HepG2 (cell line): ENCODE measurements around the gene LANCL1. TPM values are rescaled to one million over a fixed set of nuclear protein-coding genes. Genes with fewer than 3 reads are reported as not detected.
A peak's percentile ranks its signal among the peaks of the same experiment; 100 is the strongest.

Experiments used
- CREB1 ChIP-seq, 2 experiments: fragments of 450-650 bp in 1 of 2; IDR thresholded peaks; 2 replicates each; pipeline ENCODE4 v1.6.1; 2016 to 2017; ENCODE audit warnings: control low read depth in 1 of 2, mild to moderate bottlenecking in 1 of 2, missing compliant biosample characterization in 1 of 2, missing genetic modification characterization in 1 of 2
- HDAC1 ChIP-seq: sonication (generic); formaldehyde crosslinking; IDR thresholded peaks from 2 replicates; pipeline ENCODE4 v1.5.1; 2020; ENCODE audit warnings: mild to moderate bottlenecking, missing genetic modification reagents
- HNRNPLL ChIP-seq: fragments of 200-400 bp; formaldehyde crosslinking; IDR thresholded peaks from 2 replicates; pipeline ENCODE4 v1.6.1; 2017; ENCODE audit warnings: mild to moderate bottlenecking, low read depth, low read length; ENCODE audit not compliant: poor library complexity, severe bottlenecking
- KDM6A ChIP-seq: IDR thresholded peaks from 2 replicates; pipeline ENCODE4 v1.6.1; 2016; ENCODE audit warnings: low read depth
- MIER3 ChIP-seq: IDR thresholded peaks from 2 replicates; pipeline ENCODE4 v1.6.1; 2016; ENCODE audit warnings: missing compliant biosample characterization, borderline replicate concordance
- NFATC3 ChIP-seq: sonication (generic); formaldehyde crosslinking; IDR thresholded peaks from 2 replicates; pipeline ENCODE4 v1.5.1; 2020; ENCODE audit warnings: mild to moderate bottlenecking, missing genetic modification reagents
- NFE2L2 ChIP-seq: fragments of 150-350 bp; IDR thresholded peaks from 2 replicates; pipeline ENCODE4 v1.6.1; 2014; ENCODE audit warnings: low read length
- SUZ12 ChIP-seq: fragments of 150-350 bp; IDR thresholded peaks from 2 replicates; pipeline ENCODE4 v1.6.1; 2014; ENCODE audit warnings: low read depth, low read length
- ZNF350 ChIP-seq: sonication (generic); formaldehyde crosslinking; IDR thresholded peaks from 2 replicates; pipeline ENCODE4 v1.4.0; 2020; ENCODE audit warnings: mild to moderate bottlenecking, low read depth, missing genetic modification reagents, borderline replicate concordance
- ZNF589 ChIP-seq: sonication (generic); formaldehyde crosslinking; conservative IDR thresholded peaks from 2 replicates; pipeline ENCODE4 v1.8.0; 2022; ENCODE audit warnings: mild to moderate bottlenecking, moderate library complexity, missing genetic modification reagents
- ZNF703 ChIP-seq: sonication (generic); formaldehyde crosslinking; IDR thresholded peaks from 2 replicates; pipeline ENCODE4 v1.5.1; 2020; ENCODE audit warnings: missing genetic modification reagents, mild to moderate bottlenecking, moderate library complexity, borderline replicate concordance
- ZNF713 ChIP-seq: sonication (generic); formaldehyde crosslinking; IDR thresholded peaks from 2 replicates; pipeline ENCODE4 v1.4.0; 2020; ENCODE audit warnings: mild to moderate bottlenecking, missing genetic modification reagents
- ZNF772 ChIP-seq: sonication (generic); formaldehyde crosslinking; IDR thresholded peaks from 2 replicates; pipeline ENCODE4 v1.5.0; 2020; ENCODE audit warnings: mild to moderate bottlenecking, missing genetic modification reagents
- polyA plus RNA-seq, 8 experiments: library from polyadenylated mRNA; depleted of rRNA in 3 of 8; stranded (reverse) in 7 of 8; unstranded in 1 of 8; fragments of >200 nt; fragmentation: Illumina TruSeq in 4 of 8; extraction: Trizol in 4 of 8; gene quantifications; 2 replicates each; pipeline versions ENCODE4 v1.2.1 to v1.2.3, GENCODE V29; 2011 to 2016; ENCODE audit warnings: low read depth in 4 of 8, missing spikeins in 1 of 8, mixed read lengths in 1 of 8; ENCODE audit not compliant: insufficient read depth in 1 of 8
- total RNA-seq, 5 experiments: library from RNA; depleted of rRNA; stranded (reverse); fragments of >200 nt; fragmentation: Illumina TruSeq; extraction: Trizol; gene quantifications; 2 replicates each; pipeline ENCODE4 v1.2.3, GENCODE V29; 2016; ENCODE audit warnings: low read depth in 1 of 5
- TF ChIP-seq, protein P1 (sequence below), 2 experiments: IDR thresholded peaks; 2 replicates each; pipeline ENCODE4 v1.6.1; 2011 to 2012; ENCODE audit warnings: low read length in 2 of 2, borderline replicate concordance in 1 of 2, low read depth in 1 of 2, mild to moderate bottlenecking in 1 of 2, moderate library complexity in 1 of 2
- TF ChIP-seq, protein P2 (sequence below): sonication (generic); formaldehyde crosslinking; IDR thresholded peaks from 2 replicates; pipeline ENCODE4 v1.8.1; 2023; ENCODE audit warnings: mild to moderate bottlenecking, moderate library complexity, missing genetic modification reagents
- TF ChIP-seq, protein P3 (sequence below): sonication (generic); formaldehyde crosslinking; IDR thresholded peaks from 2 replicates; pipeline ENCODE4 v1.5.0; 2020; ENCODE audit warnings: missing genetic modification reagents, mild to moderate bottlenecking, borderline replicate concordance
- TF ChIP-seq, protein P4 (sequence below): sonication (generic); formaldehyde crosslinking; IDR thresholded peaks from 2 replicates; pipeline ENCODE4 v1.4.0; 2020; ENCODE audit warnings: mild to moderate bottlenecking, missing genetic modification reagents, borderline replicate concordance
- TF ChIP-seq, protein P5 (sequence below): IDR thresholded peaks from 2 replicates; pipeline ENCODE4 v1.6.1; 2012; ENCODE audit warnings: low read depth, low read length, improper control_type of control experiment

Gene LANCL1
- total and polyA plus RNA-seq, 2 of the 13 experiments (the other 11 are each of a cell fraction or from before 2014, with no cell fraction given): 53.5 to 67.7 TPM

DNA sequence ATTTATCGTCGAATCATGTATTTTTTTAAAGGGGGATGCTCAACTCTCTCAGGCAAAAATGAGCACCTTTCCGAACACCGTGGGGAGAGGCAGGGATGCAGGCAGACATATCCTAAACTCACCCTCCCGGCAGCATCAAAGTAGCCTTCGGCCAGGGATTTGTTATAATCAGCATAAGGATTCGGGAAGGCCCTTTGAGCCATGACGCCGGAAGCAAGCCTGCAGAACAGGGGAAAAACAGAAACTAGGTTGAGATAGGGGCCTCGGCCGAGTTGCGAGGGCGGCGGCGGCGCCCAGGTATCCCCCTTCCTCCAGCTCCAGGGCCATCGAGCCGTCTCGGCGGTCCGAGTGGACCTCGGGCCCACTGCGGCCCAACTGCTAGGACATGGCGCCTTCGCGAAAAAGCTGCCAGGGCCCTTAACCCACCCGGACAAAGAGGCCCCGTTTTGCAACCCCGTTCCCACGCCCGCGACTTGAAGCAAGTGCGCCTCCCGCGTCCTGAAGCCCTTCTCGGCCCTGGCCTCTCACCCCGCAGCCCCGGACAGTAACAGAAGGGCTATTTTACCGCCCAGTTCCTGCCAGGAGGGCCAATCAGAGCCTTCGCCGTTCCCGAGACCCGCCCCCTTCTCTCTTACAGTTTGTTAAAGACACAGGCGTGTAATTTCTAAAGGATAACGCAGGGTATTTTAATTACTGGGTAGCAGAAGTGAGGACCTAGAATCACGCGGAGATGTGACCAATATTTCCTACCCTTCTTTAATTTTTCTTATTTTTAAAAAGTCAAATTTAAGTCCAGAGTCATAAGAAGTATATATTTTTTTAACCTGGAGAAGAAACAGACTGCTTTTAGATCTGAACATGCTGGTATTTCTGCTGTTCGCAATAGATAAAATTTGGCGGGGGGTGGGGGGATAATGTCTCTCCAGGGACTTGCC is at the start of gene LANCL1 (continued):
- TF ChIP-seq, protein P1, sequence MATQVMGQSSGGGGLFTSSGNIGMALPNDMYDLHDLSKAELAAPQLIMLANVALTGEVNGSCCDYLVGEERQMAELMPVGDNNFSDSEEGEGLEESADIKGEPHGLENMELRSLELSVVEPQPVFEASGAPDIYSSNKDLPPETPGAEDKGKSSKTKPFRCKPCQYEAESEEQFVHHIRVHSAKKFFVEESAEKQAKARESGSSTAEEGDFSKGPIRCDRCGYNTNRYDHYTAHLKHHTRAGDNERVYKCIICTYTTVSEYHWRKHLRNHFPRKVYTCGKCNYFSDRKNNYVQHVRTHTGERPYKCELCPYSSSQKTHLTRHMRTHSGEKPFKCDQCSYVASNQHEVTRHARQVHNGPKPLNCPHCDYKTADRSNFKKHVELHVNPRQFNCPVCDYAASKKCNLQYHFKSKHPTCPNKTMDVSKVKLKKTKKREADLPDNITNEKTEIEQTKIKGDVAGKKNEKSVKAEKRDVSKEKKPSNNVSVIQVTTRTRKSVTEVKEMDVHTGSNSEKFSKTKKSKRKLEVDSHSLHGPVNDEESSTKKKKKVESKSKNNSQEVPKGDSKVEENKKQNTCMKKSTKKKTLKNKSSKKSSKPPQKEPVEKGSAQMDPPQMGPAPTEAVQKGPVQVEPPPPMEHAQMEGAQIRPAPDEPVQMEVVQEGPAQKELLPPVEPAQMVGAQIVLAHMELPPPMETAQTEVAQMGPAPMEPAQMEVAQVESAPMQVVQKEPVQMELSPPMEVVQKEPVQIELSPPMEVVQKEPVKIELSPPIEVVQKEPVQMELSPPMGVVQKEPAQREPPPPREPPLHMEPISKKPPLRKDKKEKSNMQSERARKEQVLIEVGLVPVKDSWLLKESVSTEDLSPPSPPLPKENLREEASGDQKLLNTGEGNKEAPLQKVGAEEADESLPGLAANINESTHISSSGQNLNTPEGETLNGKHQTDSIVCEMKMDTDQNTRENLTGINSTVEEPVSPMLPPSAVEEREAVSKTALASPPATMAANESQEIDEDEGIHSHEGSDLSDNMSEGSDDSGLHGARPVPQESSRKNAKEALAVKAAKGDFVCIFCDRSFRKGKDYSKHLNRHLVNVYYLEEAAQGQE (IDR thresholded peaks at IDR 0.05; ENCODE audit: borderline replicate concordance in 1 of 2, low read depth in 1 of 2, low read length in 2 of 2): peak in 1 of 2 experiments; percentile 64; a peak in 1 of 4 replicates
- TF ChIP-seq NFATC3 (CRISPR knock-in tag) (0 out of 2 replicates have a peak, but pooled peaks have one; percentile 51), ZNF713 (CRISPR knock-in tag) (no peak), ZNF350 (CRISPR knock-in tag) (peak; percentile 91; the same call in 1 of the 2 replicates), ZNF589 (CRISPR knock-in tag) (0 out of 2 replicates have a peak, but pooled peaks have one; percentile 33), NFE2L2 (no peak), KDM6A (CRISPR knock-in tag) (no peak), ZNF772 (peak; percentile 82; the same call in 1 of the 2 replicates), CREB1 (IDR thresholded peaks at IDR 0.05) (no peak), CREB1 (CRISPR knock-in tag; IDR thresholded peaks at IDR 0.05) (peak; percentile 70), ZNF703 (CRISPR knock-in tag) (peak; percentile 62; the same call in 1 of the 2 replicates), HNRNPLL (peak; percentile 79), MIER3 (CRISPR knock-in tag) (no peak), HDAC1 (CRISPR knock-in tag) (peak; percentile 84), SUZ12 (no peak)
- TF ChIP-seq, protein P2, sequence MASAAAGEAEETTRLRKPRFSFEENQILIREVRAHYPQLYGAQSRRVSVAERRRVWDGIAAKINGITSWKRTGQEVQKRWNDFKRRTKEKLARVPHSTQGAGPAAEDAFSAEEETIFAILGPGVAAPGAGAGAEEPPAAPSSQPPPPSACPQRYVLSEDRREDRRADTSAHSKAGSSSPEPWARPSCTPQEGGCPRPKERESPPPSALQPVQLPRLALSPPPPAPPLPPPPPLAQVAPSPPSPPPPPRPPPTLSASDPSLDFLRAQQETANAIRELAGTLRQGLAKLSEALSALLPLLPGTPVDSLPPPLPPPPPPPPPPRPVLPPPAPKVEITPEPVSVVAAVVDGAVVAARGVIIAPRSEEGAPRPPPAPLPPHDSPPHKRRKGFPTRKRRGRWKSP: peak; percentile 80; the same call in 1 of the 2 replicates
- TF ChIP-seq, protein P3, sequence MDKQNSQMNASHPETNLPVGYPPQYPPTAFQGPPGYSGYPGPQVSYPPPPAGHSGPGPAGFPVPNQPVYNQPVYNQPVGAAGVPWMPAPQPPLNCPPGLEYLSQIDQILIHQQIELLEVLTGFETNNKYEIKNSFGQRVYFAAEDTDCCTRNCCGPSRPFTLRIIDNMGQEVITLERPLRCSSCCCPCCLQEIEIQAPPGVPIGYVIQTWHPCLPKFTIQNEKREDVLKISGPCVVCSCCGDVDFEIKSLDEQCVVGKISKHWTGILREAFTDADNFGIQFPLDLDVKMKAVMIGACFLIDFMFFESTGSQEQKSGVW (CRISPR knock-in tag): no peak
- TF ChIP-seq, protein P4, sequence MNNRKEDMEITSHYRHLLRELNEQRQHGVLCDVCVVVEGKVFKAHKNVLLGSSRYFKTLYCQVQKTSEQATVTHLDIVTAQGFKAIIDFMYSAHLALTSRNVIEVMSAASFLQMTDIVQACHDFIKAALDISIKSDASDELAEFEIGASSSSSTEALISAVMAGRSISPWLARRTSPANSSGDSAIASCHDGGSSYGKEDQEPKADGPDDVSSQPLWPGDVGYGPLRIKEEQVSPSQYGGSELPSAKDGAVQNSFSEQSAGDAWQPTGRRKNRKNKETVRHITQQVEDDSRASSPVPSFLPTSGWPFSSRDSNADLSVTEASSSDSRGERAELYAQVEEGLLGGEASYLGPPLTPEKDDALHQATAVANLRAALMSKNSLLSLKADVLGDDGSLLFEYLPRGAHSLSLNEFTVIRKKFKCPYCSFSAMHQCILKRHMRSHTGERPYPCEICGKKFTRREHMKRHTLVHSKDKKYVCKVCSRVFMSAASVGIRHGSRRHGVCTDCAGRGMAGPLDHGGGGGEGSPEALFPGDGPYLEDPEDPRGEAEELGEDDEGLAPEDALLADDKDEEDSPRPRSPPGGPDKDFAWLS (CRISPR knock-in tag): no peak
- TF ChIP-seq, protein P5, sequence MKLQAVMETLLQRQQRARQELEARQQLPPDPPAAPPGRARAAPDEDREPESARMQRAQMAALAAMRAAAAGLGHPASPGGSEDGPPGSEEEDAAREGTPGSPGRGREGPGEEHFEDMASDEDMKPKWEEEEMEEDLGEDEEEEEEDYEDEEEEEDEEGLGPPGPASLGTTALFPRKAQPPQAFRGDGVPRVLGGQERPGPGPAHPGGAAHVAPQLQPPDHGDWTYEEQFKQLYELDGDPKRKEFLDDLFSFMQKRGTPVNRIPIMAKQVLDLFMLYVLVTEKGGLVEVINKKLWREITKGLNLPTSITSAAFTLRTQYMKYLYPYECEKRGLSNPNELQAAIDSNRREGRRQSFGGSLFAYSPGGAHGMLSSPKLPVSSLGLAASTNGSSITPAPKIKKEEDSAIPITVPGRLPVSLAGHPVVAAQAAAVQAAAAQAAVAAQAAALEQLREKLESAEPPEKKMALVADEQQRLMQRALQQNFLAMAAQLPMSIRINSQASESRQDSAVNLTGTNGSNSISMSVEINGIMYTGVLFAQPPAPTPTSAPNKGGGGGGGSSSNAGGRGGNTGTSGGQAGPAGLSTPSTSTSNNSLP: peak; percentile 57; the same call in 1 of the 2 replicates
